Measurements from ENCODE around the gene KLC1.
A peak's percentile ranks its signal among the peaks of the same experiment; 100 is the strongest.
"Not testable (repeated sequence)": the region's sequence is repeated elsewhere in the genome, so short reads cannot be mapped to it uniquely, and the experiment has no call there.

KLC1 gene

GRCh38 chr14:103628684-103629502 is at the start of gene KLC1:
TSS of gene KLC1 (plus strand) at chr14:103629211. CDS start at chr14:103654565, 25,354 bp downstream.
- no peaks in the 10 kb centered on the region for H3K9me3 Mint-ChIP-seq
- H3K27ac Mint-ChIP-seq = peak within 1 kb of the TSS; percentile 84
- peaks cover 10% of the 10 kb centered on the region for H3K36me3 Mint-ChIP-seq (ENCODE audit: low read depth)
- ATAC-seq (peak; percentile 67), DNase-seq (peak; percentile 92)
- peak within 1 kb of the TSS; percentile 89 for H3K4me3 Mint-ChIP-seq
- no peaks in the 10 kb centered on the region for H3K27me3 Mint-ChIP-seq
- H3K4me1 Mint-ChIP-seq = peaks cover 50% of the 10 kb centered on the region

GRCh38 chr14:103581206-103581605 is 47.8 kb upstream of the KLC1 start:
- ATAC-seq (no peak), DNase-seq (no peak)
- Mint-ChIP-seq H3K4me1 (no peaks in the 10 kb centered on the region), H3K27ac (no peak overlapping the region), H3K4me3 (no peak overlapping the region), H3K27me3 (no peaks in the 10 kb centered on the region), H3K9me3 (no peaks in the 10 kb centered on the region), H3K36me3 (ENCODE audit: low read depth) (peaks cover 5% of the 10 kb centered on the region)

- Mint-ChIP-seq H3K36me3 (ENCODE audit: low read depth) (peaks cover 4% of the 10 kb centered on the region), H3K4me1 (no peaks in the 10 kb centered on the region), H3K9me3 (no peaks in the 10 kb centered on the region), H3K27ac (no peak overlapping the region), H3K27me3 (no peaks in the 10 kb centered on the region), H3K4me3 (no peak overlapping the region)
- DNase-seq (no peak), ATAC-seq (no peak)
These were observed 46.9 kb upstream of the KLC1 start for GRCh38 chr14:103581954-103582703.

- Mint-ChIP-seq H3K36me3 (ENCODE audit: low read depth) (peaks cover 8% of the 10 kb centered on the region), H3K4me1 (no peaks in the 10 kb centered on the region), H3K9me3 (no peaks in the 10 kb centered on the region), H3K4me3 (no peak overlapping the region), H3K27ac (no peak overlapping the region), H3K27me3 (no peaks in the 10 kb centered on the region)
- ATAC-seq = no peak
- no peak for DNase-seq
These were observed 44.6 kb upstream of the KLC1 start for GRCh38 chr14:103584326-103584915.

GRCh38 chr14:103593577-103593976 is 35.4 kb upstream of the KLC1 start:
- Mint-ChIP-seq H3K9me3 (no peaks in the 10 kb centered on the region), H3K4me1 (no peaks in the 10 kb centered on the region), H3K36me3 (ENCODE audit: low read depth) (peaks cover 6% of the 10 kb centered on the region), H3K4me3 (no peak overlapping the region), H3K27ac (no peak overlapping the region), H3K27me3 (no peaks in the 10 kb centered on the region)
- ATAC-seq (no peak), DNase-seq (no peak)

- Mint-ChIP-seq H3K9me3 (no peaks in the 10 kb centered on the region), H3K27me3 (no peaks in the 10 kb centered on the region), H3K36me3 (ENCODE audit: low read depth) (peaks cover 2% of the 10 kb centered on the region), H3K27ac (no peak overlapping the region), H3K4me1 (no peaks in the 10 kb centered on the region), H3K4me3 (no peak overlapping the region)
- ATAC-seq (no peak), DNase-seq (no peak)
These were observed 34.7 kb upstream of the KLC1 start for GRCh38 chr14:103594265-103594664.

- no peak overlapping the region for H3K4me3 Mint-ChIP-seq
- no peaks in the 10 kb centered on the region for H3K9me3 Mint-ChIP-seq
- no peaks in the 10 kb centered on the region for H3K36me3 Mint-ChIP-seq (ENCODE audit: low read depth)
- no peaks in the 10 kb centered on the region for H3K27me3 Mint-ChIP-seq
- no peaks in the 10 kb centered on the region for H3K4me1 Mint-ChIP-seq
- H3K27ac Mint-ChIP-seq = no peak overlapping the region
- peak; percentile 81 for ATAC-seq
- DNase-seq = no peak
These were observed 31.2 kb upstream of the KLC1 start for GRCh38 chr14:103597623-103598377.

- DNase-seq = no peak
- no peaks in the 10 kb centered on the region for H3K27me3 Mint-ChIP-seq
- ATAC-seq = no peak
- no peaks in the 10 kb centered on the region for H3K36me3 Mint-ChIP-seq (ENCODE audit: low read depth)
- H3K27ac Mint-ChIP-seq = no peak overlapping the region
- H3K9me3 Mint-ChIP-seq = no peaks in the 10 kb centered on the region
- H3K4me3 Mint-ChIP-seq = no peak overlapping the region
- no peaks in the 10 kb centered on the region for H3K4me1 Mint-ChIP-seq
These were observed 28.5 kb upstream of the KLC1 start for GRCh38 chr14:103600503-103600902.

GRCh38 chr14:103604620-103605019 is 24.4 kb upstream of the KLC1 start:
- Mint-ChIP-seq H3K4me1 (peaks cover 18% of the 10 kb centered on the region), H3K4me3 (no peak overlapping the region), H3K27ac (no peak overlapping the region), H3K27me3 (peaks cover 27% of the 10 kb centered on the region), H3K9me3 (no peaks in the 10 kb centered on the region), H3K36me3 (ENCODE audit: low read depth) (no peaks in the 10 kb centered on the region)
- ATAC-seq (no peak), DNase-seq (no peak)

- Mint-ChIP-seq H3K36me3 (ENCODE audit: low read depth) (peaks cover 7% of the 10 kb centered on the region), H3K4me1 (peaks cover 18% of the 10 kb centered on the region), H3K9me3 (peaks cover 7% of the 10 kb centered on the region), H3K27me3 (peaks cover 31% of the 10 kb centered on the region), H3K27ac (peak overlapping the region; percentile 73), H3K4me3 (peak overlapping the region; percentile 61)
- DNase-seq = peak; percentile 63
- peak; percentile 78 for ATAC-seq
These were observed 21.9 kb upstream of the KLC1 start for GRCh38 chr14:103606963-103607668.

GRCh38 chr14:103607822-103608221 is 21.2 kb upstream of the KLC1 start:
- ATAC-seq = peak; percentile 12
- Mint-ChIP-seq H3K36me3 (ENCODE audit: low read depth) (peaks cover 7% of the 10 kb centered on the region), H3K27me3 (peaks cover 31% of the 10 kb centered on the region), H3K4me3 (peak overlapping the region; percentile 61), H3K4me1 (peaks cover 18% of the 10 kb centered on the region), H3K9me3 (peaks cover 7% of the 10 kb centered on the region), H3K27ac (no peak overlapping the region)
- DNase-seq = no peak

GRCh38 chr14:103609081-103609480 is 19.9 kb upstream of the KLC1 start:
- not testable (repeated sequence) for H3K36me3 Mint-ChIP-seq (ENCODE audit: low read depth); H3K4me3 Mint-ChIP-seq; H3K9me3 Mint-ChIP-seq; H3K27ac Mint-ChIP-seq; DNase-seq; ATAC-seq
- H3K27me3 Mint-ChIP-seq = peaks cover 31% of the 10 kb centered on the region
- peaks cover 18% of the 10 kb centered on the region for H3K4me1 Mint-ChIP-seq

GRCh38 chr14:103611215-103611614 is 17.8 kb upstream of the KLC1 start:
- H3K36me3 Mint-ChIP-seq (ENCODE audit: low read depth) = peaks cover 7% of the 10 kb centered on the region
- H3K4me1 Mint-ChIP-seq = peaks cover 18% of the 10 kb centered on the region
- H3K27me3 Mint-ChIP-seq = peaks cover 34% of the 10 kb centered on the region
- no peak for ATAC-seq
- DNase-seq = no peak
- peaks cover 7% of the 10 kb centered on the region for H3K9me3 Mint-ChIP-seq
- H3K4me3 Mint-ChIP-seq = no peak overlapping the region
- no peak overlapping the region for H3K27ac Mint-ChIP-seq

GRCh38 chr14:103613517-103613916 is 15.5 kb upstream of the KLC1 start:
- H3K27me3 Mint-ChIP-seq = peaks cover 13% of the 10 kb centered on the region
- H3K27ac Mint-ChIP-seq = no peak overlapping the region
- no peak overlapping the region for H3K4me3 Mint-ChIP-seq
- H3K4me1 Mint-ChIP-seq = no peaks in the 10 kb centered on the region
- DNase-seq (no peak), ATAC-seq (no peak)
- H3K9me3 Mint-ChIP-seq = peaks cover 7% of the 10 kb centered on the region
- peaks cover 7% of the 10 kb centered on the region for H3K36me3 Mint-ChIP-seq (ENCODE audit: low read depth)

All from activated naive CD8-positive, alpha-beta T cell treated with anti-CD3 and anti-CD28 coated beads, Interleukin-2, amount 50 U/mL, for 24 hours (primary cell).